DOHH2 (cell line): Measurements from ENCODE around the gene GPHN.

Experiments used
- H3F3A ChIP-seq: fragments of 200-600 bp; sonication (generic), shearing (Covaris generic); 2 replicates; pipeline ENCODE4 v1.6.0; 2016; ENCODE audit warnings: antibody characterized with exemption, mild to moderate bottlenecking; ENCODE audit not compliant: control insufficient read depth, insufficient read depth
- H3K27ac ChIP-seq: fragments of 200-600 bp; sonication (generic); 2 replicates; pipeline ENCODE4 v1.5.1; 2014; ENCODE audit warnings: low read depth, mild to moderate bottlenecking, low read length, moderate library complexity
- H3K27me3 ChIP-seq: fragments of 200-600 bp; sonication (generic); 2 replicates; pipeline ENCODE4 v1.6.1; 2014; ENCODE audit warnings: mild to moderate bottlenecking, low read length, mixed read lengths; ENCODE audit not compliant: control insufficient read depth
- H3K36me3 ChIP-seq: fragments of 200-600 bp; sonication (generic); 2 replicates; pipeline ENCODE4 v1.6.1; 2014; ENCODE audit warnings: mild to moderate bottlenecking, low read length, moderate library complexity, mixed read lengths; ENCODE audit not compliant: control insufficient read depth
- H3K4me1 ChIP-seq: fragments of 200-600 bp; sonication (generic); 2 replicates; pipeline ENCODE4 v1.6.1; 2014; ENCODE audit warnings: mild to moderate bottlenecking, low read length, mixed read lengths; ENCODE audit not compliant: control insufficient read depth
- H3K4me2 ChIP-seq: fragments of 200-600 bp; sonication (generic); 2 replicates; pipeline ENCODE4 v1.6.0; 2014; ENCODE audit warnings: mild to moderate bottlenecking, low read length, moderate library complexity
- H3K4me3 ChIP-seq: fragments of 200-600 bp; sonication (generic); 2 replicates; pipeline ENCODE4 v1.5.1; 2014; ENCODE audit warnings: mild to moderate bottlenecking, low read length, mixed read lengths
- H3K79me2 ChIP-seq: fragments of 200-600 bp; sonication (generic); 2 replicates; pipeline ENCODE4 v1.6.1; 2014; ENCODE audit warnings: mild to moderate bottlenecking, low read length, mixed read lengths; ENCODE audit not compliant: control insufficient read depth
- H3K9me2 ChIP-seq: fragments of 200-600 bp; sonication (generic); replicated peaks from 2 replicates; pipeline ENCODE4 v1.6.1; 2014; ENCODE audit warnings: mild to moderate bottlenecking, low read length, mixed read lengths; ENCODE audit not compliant: control insufficient read depth
- H3K9me3 ChIP-seq: fragments of 200-600 bp; sonication (generic); 2 replicates; pipeline ENCODE4 v1.6.1; 2014; ENCODE audit warnings: antibody characterized with exemption, low read length, mixed read lengths; ENCODE audit not compliant: control insufficient read depth, insufficient read depth
- H4K20me1 ChIP-seq: fragments of 200-600 bp; sonication (generic); 2 replicates; pipeline ENCODE4 v1.6.0; 2014; ENCODE audit warnings: low read depth, mild to moderate bottlenecking, antibody characterized with exemption, low read length, moderate library complexity; ENCODE audit not compliant: control insufficient read depth, insufficient read depth
- EZH2phosphoT487 ChIP-seq: fragments of 200-600 bp; sonication (generic); IDR thresholded peaks from 2 replicates; pipeline ENCODE4 v1.6.1; 2017; ENCODE audit warnings: borderline replicate concordance, mild to moderate bottlenecking, antibody characterized with exemption, low read length, moderate library complexity, mixed read lengths
- TF ChIP-seq, protein P1 (sequence below): fragments of 200-600 bp; sonication (generic); IDR thresholded peaks from one replicate; pipeline ENCODE4 v1.5.1; 2014; ENCODE audit warnings: antibody characterized with exemption, mild to moderate bottlenecking, low read depth, low read length; ENCODE audit not compliant: poor library complexity, severe bottlenecking

Gene GPHN

DNA sequence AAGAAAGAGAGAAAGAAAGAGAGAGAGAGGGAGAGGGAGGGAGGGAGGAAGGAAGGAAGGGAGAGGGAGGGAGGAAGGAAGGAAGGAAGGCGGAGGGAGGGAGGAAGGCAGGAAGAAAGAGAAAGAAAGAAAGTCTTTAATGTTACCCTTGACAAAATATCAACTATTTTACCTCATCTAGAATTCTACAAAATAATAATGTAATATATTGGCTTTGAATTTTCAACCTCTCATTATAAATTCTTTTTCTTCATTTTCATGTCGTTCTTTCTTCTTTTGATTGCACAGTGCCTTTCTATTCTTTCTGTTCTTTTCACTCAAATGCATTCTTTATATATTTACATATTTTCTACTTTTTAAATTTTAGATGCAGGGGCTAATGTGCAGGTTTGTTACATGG, 621.8 kb downstream of the GPHN start:
- peaks cover 16% of the 10 kb centered on the region for H3K4me1 ChIP-seq
- no peaks in the 10 kb centered on the region for H4K20me1 ChIP-seq
- H3K27ac ChIP-seq: no peak overlapping the region
- H3K27me3 ChIP-seq: no peaks in the 10 kb centered on the region
- H3K79me2 ChIP-seq: no peaks in the 10 kb centered on the region
- no peaks in the 10 kb centered on the region for H3K9me3 ChIP-seq
- 0 out of 2 replicates have a peak, but pooled peaks cover 2% of the 10 kb centered on the region for H3F3A ChIP-seq
- TF ChIP-seq EZH2phosphoT487: no peak
- TF ChIP-seq, protein P1, sequence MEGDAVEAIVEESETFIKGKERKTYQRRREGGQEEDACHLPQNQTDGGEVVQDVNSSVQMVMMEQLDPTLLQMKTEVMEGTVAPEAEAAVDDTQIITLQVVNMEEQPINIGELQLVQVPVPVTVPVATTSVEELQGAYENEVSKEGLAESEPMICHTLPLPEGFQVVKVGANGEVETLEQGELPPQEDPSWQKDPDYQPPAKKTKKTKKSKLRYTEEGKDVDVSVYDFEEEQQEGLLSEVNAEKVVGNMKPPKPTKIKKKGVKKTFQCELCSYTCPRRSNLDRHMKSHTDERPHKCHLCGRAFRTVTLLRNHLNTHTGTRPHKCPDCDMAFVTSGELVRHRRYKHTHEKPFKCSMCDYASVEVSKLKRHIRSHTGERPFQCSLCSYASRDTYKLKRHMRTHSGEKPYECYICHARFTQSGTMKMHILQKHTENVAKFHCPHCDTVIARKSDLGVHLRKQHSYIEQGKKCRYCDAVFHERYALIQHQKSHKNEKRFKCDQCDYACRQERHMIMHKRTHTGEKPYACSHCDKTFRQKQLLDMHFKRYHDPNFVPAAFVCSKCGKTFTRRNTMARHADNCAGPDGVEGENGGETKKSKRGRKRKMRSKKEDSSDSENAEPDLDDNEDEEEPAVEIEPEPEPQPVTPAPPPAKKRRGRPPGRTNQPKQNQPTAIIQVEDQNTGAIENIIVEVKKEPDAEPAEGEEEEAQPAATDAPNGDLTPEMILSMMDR: no peak
- H3K4me2 ChIP-seq: no peak overlapping the region
- H3K4me3 ChIP-seq: no peak overlapping the region
- H3K36me3 ChIP-seq: no peaks in the 10 kb centered on the region; the same call in 1 of the 2 replicates
- H3K9me2 ChIP-seq: no peaks in the 10 kb centered on the region

DNA sequence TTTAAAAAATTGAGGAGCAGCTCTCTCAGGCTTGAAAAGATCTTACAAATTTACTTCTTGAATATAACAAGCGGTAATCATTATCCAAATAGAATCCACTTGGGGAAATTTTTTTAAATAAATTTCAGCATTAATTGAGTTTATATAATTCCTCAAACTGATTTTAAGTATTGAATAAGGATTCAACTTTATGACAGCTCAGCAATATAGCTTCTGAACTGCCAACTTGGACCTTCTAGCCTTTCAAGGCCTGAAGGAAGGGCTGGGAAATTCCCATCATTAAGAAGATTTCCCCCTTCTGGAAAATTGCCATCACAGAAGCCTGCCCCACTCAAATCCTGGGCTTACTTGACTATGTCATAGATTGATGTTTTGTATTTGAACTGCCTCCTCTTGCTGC, 623.7 kb downstream of the GPHN start:
- Histone ChIP-seq H3K36me3 (no peaks in the 10 kb centered on the region; the same call in 1 of the 2 replicates), H3K9me3 (no peaks in the 10 kb centered on the region), H3F3A (0 out of 2 replicates have a peak, but pooled peaks cover 2% of the 10 kb centered on the region), H3K27ac (no peak overlapping the region), H3K79me2 (no peaks in the 10 kb centered on the region), H3K4me2 (no peak overlapping the region), H3K27me3 (no peaks in the 10 kb centered on the region), H3K4me1 (peaks cover 16% of the 10 kb centered on the region), H3K9me2 (no peaks in the 10 kb centered on the region), H3K4me3 (no peak overlapping the region), H4K20me1 (no peaks in the 10 kb centered on the region)
- TF ChIP-seq, protein P1: no peak
- TF ChIP-seq EZH2phosphoT487: no peak

DNA sequence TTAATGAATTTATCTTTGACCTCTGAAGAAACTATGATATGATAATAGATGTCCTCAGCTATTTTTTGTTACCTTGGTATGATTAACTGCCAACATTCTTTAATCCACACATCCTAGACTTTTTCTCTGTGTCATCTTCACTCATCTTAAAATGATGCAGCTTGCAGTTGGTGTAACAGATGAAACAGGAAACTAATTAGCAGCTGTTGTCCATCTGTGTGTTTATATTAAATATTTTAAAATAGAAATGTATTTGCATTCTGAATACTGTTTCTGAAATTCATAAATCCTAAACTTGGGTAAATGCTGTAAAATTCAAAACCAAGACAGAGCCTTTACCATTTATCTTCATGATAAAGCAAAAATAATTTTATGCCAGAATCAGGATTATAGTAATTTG, 625.2 kb downstream of the GPHN start:
- Histone ChIP-seq H3K9me2 (no peaks in the 10 kb centered on the region), H3F3A (peaks cover under 1% of the 10 kb centered on the region; the same call in 1 of the 2 replicates), H3K4me3 (no peak overlapping the region), H3K79me2 (no peaks in the 10 kb centered on the region), H3K27ac (no peak overlapping the region), H4K20me1 (no peaks in the 10 kb centered on the region), H3K27me3 (no peaks in the 10 kb centered on the region), H3K4me2 (no peak overlapping the region), H3K9me3 (no peaks in the 10 kb centered on the region), H3K36me3 (no peaks in the 10 kb centered on the region), H3K4me1 (peaks cover 16% of the 10 kb centered on the region)
- no peak for TF ChIP-seq EZH2phosphoT487
- TF ChIP-seq, protein P1: no peak
